SU-DHL-6 (cell line): ENCODE results near the gene MPRIP.

Experiments
- EZH2phosphoT487 ChIP-seq: fragments of 200-600 bp; sonication (generic), shearing (Covaris generic); conservative IDR thresholded peaks from 2 replicates; pipeline ENCODE4 v1.6.1; 2018; ENCODE audit warnings: mild to moderate bottlenecking, antibody characterized with exemption, low read length, moderate library complexity, mixed read lengths
- TF ChIP-seq, protein P1 (sequence below): fragments of 200-600 bp; sonication (generic); IDR thresholded peaks from one replicate; pipeline ENCODE4 v1.5.1; 2017; ENCODE audit warnings: antibody characterized with exemption, mild to moderate bottlenecking, low read length, moderate library complexity; ENCODE audit not compliant: insufficient read depth, poor library complexity, severe bottlenecking

DNA sequence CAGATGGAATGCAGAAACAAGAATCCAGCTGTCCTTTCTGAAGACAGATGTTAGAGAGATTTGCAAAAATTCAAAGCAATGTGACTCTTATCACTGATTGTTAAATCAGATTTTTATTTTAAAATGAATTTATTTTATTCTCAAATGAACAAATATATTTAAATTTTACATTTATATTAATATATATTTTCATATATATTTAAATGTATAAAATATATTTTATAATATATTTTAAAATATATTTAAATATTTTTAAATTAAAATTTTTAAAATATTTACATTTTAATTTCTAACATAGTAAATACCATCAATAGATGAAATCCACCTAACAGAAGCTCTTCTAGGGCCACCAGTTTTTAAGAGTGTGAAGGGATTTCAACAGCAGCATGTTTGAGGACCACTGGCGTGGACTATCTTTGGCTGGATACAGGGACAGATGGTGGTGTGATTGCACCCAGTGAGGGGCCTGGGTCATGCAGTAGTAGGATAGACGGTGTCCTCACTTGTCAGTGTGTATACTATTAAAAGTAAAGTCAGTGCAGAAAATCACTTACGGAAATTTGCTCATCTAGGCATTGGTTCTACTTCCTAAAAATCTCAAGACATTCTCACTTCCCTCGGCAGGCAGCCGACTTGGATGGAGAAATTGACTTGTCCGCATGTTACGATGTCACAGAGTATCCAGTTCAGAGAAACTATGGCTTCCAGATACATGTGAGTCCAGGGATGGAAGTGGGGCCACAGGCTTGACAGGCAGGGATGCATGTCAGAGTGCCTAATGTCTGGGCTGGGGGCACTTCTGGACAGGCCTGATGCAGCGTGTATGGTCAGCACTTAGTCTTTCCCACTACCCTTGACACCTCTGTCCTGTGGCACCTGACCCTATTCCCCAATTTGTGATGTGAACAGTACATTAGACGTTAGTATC, 107.5 kb downstream of the MPRIP start:
- TF ChIP-seq, protein P1, sequence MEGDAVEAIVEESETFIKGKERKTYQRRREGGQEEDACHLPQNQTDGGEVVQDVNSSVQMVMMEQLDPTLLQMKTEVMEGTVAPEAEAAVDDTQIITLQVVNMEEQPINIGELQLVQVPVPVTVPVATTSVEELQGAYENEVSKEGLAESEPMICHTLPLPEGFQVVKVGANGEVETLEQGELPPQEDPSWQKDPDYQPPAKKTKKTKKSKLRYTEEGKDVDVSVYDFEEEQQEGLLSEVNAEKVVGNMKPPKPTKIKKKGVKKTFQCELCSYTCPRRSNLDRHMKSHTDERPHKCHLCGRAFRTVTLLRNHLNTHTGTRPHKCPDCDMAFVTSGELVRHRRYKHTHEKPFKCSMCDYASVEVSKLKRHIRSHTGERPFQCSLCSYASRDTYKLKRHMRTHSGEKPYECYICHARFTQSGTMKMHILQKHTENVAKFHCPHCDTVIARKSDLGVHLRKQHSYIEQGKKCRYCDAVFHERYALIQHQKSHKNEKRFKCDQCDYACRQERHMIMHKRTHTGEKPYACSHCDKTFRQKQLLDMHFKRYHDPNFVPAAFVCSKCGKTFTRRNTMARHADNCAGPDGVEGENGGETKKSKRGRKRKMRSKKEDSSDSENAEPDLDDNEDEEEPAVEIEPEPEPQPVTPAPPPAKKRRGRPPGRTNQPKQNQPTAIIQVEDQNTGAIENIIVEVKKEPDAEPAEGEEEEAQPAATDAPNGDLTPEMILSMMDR: no peak
- TF ChIP-seq EZH2phosphoT487: no peak
